Gastrocnemius medialis (tissue), 4 donors: ENCODE data around the gene HNRNPUL1. TPM values are rescaled to one million over a fixed set of nuclear protein-coding genes. Genes with fewer than 3 reads are reported as not detected.

Experiments
- ATAC-seq, 2 donors: fragments of 150-250 bp; one replicate each; pipeline ENCODE4 v1.9.1; 2016
- DNase-seq, 2 donors: peaks; one replicate each; pipeline ENCODE4 v3.0.0-alpha.2; 2019
- H3K27ac ChIP-seq, 4 donors: fragments of 200-600 bp; sonication (generic); 1 replicate in 1 of 4; 2 replicates in 3 of 4; pipeline ENCODE4 v1.5.1; 2016 to 2018; ENCODE audit warnings: mild to moderate bottlenecking in 2 of 4, moderate library complexity in 1 of 4
- H3K27me3 ChIP-seq, 3 donors: fragments of 200-600 bp; sonication (generic) in 2 of 3; 1 replicate in 1 of 3; 2 replicates in 2 of 3; pipeline versions ENCODE4 v1.5.1 to v1.6.0; 2016 to 2019; ENCODE audit warnings: mild to moderate bottlenecking in 1 of 3, moderate library complexity in 1 of 3
- H3K36me3 ChIP-seq, 2 donors: fragments of 200-600 bp; sonication (generic) in 1 of 2; one replicate each; pipeline ENCODE4 v1.5.1; 2017 to 2018
- H3K4me1 ChIP-seq, 2 donors: fragments of 200-600 bp; sonication (generic) in 1 of 2; one replicate each; pipeline ENCODE4 v1.5.1; 2016 to 2017; ENCODE audit warnings: mild to moderate bottlenecking in 2 of 2
- H3K4me3 ChIP-seq, 4 donors: fragments of 200-600 bp; sonication (generic) in 3 of 4; 1 replicate in 1 of 4; 2 replicates in 3 of 4; pipeline ENCODE4 v1.5.1; 2016 to 2019; ENCODE audit warnings: mild to moderate bottlenecking in 2 of 4
- H3K9me3 ChIP-seq, 3 donors: fragments of 200-600 bp; sonication (generic) in 2 of 3; 1 replicate in 1 of 3; 2 replicates in 2 of 3; pipeline ENCODE4 v1.5.1; 2016 to 2019
- POLR2A ChIP-seq, 2 donors: fragments of 450-650 bp; IDR thresholded peaks; one replicate each; pipeline ENCODE4 v1.6.1; 2017; ENCODE audit warnings: antibody characterized with exemption in 2 of 2, mild to moderate bottlenecking in 2 of 2, moderate library complexity in 2 of 2
- in situ Hi-C, 4 donors: fragments of 200-750 bp; cut with MboI; loops; one replicate each; pipeline versions ENCODE4 v1.15.0 to v1.8.0; 2017; ENCODE audit warnings: low sequenced_read_pairs in 4 of 4
- intact Hi-C: fragments of 100-400 bp; cut with DNase I; formaldehyde crosslinking; loops from one replicate; pipeline ENCODE4 v1.15.1; 2023; ENCODE audit warnings: low total_unique reads
- total RNA-seq, 4 donors: library from RNA; depleted of rRNA; stranded (reverse); fragments of >200 nt; gene quantifications; one replicate each; pipeline versions ENCODE4 v1.1.0 to v1.2.3, GENCODE V29; 2016
- TF ChIP-seq, protein P1 (sequence below), 5 experiments: fragments of 450-650 bp in 3 of 5; fragments of 200-600 bp in 2 of 5; sonication (generic) in 2 of 5; IDR thresholded peaks in 4 of 5; conservative IDR thresholded peaks in 1 of 5; 1 replicate in 4 of 5; 2 replicates in 1 of 5; pipeline ENCODE4 v1.5.1; 2016 to 2019; ENCODE audit warnings: antibody characterized with exemption in 5 of 5, mild to moderate bottlenecking in 3 of 5, moderate library complexity in 3 of 5

Gene HNRNPUL1
- total RNA-seq, 4 donors from 2014 or later = 49.5 to 101 (median 92.4) TPM

- no peaks in the 10 kb centered on the region for H3K27me3 ChIP-seq
- peak overlapping the region in 1 of 4 donors; percentile 72 for H3K4me3 ChIP-seq
- in situ Hi-C loops (loop anchor here in 1 of 4 donors (5.0 kb wide), 2 partner anchors 44 to 104 kb away; no protein-coding TSS in a partner anchor), intact Hi-C loops (loop anchor here (1.0 kb wide), 1 partner anchor 13 kb away; no protein-coding TSS in a partner anchor)
- H3K36me3 ChIP-seq = peaks cover 0 to 42% of the 10 kb centered on the region in 2 donors
- no peaks in the 10 kb centered on the region for H3K9me3 ChIP-seq
- H3K27ac ChIP-seq = peak overlapping the region; percentile 88 to 95 (median 93)
- ATAC-seq = no peak
- TF ChIP-seq, protein P1, sequence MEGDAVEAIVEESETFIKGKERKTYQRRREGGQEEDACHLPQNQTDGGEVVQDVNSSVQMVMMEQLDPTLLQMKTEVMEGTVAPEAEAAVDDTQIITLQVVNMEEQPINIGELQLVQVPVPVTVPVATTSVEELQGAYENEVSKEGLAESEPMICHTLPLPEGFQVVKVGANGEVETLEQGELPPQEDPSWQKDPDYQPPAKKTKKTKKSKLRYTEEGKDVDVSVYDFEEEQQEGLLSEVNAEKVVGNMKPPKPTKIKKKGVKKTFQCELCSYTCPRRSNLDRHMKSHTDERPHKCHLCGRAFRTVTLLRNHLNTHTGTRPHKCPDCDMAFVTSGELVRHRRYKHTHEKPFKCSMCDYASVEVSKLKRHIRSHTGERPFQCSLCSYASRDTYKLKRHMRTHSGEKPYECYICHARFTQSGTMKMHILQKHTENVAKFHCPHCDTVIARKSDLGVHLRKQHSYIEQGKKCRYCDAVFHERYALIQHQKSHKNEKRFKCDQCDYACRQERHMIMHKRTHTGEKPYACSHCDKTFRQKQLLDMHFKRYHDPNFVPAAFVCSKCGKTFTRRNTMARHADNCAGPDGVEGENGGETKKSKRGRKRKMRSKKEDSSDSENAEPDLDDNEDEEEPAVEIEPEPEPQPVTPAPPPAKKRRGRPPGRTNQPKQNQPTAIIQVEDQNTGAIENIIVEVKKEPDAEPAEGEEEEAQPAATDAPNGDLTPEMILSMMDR (IDR thresholded peaks at IDR 0.05 in 4 of 5, conservative IDR thresholded peaks at IDR 0.05 in 1 of 5) = no peak
- TF ChIP-seq POLR2A (IDR thresholded peaks at IDR 0.05) = no peak
- peaks cover 35 to 42% of the 10 kb centered on the region in 2 donors for H3K4me1 ChIP-seq
- no peak for DNase-seq
Measured at GRCh38 chr19:41311613-41312012, 47.4 kb downstream of the HNRNPUL1 start.

- H3K27ac ChIP-seq = no peak overlapping the region
- in situ Hi-C loops (no loop called here), intact Hi-C loops (no loop called here)
- no peak overlapping the region for H3K4me3 ChIP-seq
- H3K9me3 ChIP-seq = no peaks in the 10 kb centered on the region
- no peak for ATAC-seq
- no peaks in the 10 kb centered on the region for H3K27me3 ChIP-seq
- H3K36me3 ChIP-seq = peaks cover 3 to 84% of the 10 kb centered on the region in 2 donors
- no peak for DNase-seq
- peaks cover 11 to 13% of the 10 kb centered on the region in 2 donors for H3K4me1 ChIP-seq
- TF ChIP-seq, protein P1 (IDR thresholded peaks at IDR 0.05 in 4 of 5, conservative IDR thresholded peaks at IDR 0.05 in 1 of 5) = no peak
Measured at GRCh38 chr19:41316306-41316920, 52.2 kb downstream of the HNRNPUL1 start.

GRCh38 chr19:41318696-41319499 lies 54.7 kb downstream of the HNRNPUL1 start:
- peaks cover 9 to 10% of the 10 kb centered on the region in 2 donors for H3K4me1 ChIP-seq
- no peak for ATAC-seq
- no peak overlapping the region for H3K27ac ChIP-seq
- in situ Hi-C loops = no loop called here
- peaks cover 3 to 66% of the 10 kb centered on the region in 2 donors for H3K36me3 ChIP-seq
- TF ChIP-seq, protein P1 (IDR thresholded peaks at IDR 0.05 in 4 of 5, conservative IDR thresholded peaks at IDR 0.05 in 1 of 5) = no peak
- TF ChIP-seq POLR2A (IDR thresholded peaks at IDR 0.05) = no peak
- intact Hi-C loops = no loop called here
- no peaks in the 10 kb centered on the region for H3K9me3 ChIP-seq
- DNase-seq = no peak
- no peak overlapping the region for H3K4me3 ChIP-seq
- no peaks in the 10 kb centered on the region for H3K27me3 ChIP-seq

DNA sequence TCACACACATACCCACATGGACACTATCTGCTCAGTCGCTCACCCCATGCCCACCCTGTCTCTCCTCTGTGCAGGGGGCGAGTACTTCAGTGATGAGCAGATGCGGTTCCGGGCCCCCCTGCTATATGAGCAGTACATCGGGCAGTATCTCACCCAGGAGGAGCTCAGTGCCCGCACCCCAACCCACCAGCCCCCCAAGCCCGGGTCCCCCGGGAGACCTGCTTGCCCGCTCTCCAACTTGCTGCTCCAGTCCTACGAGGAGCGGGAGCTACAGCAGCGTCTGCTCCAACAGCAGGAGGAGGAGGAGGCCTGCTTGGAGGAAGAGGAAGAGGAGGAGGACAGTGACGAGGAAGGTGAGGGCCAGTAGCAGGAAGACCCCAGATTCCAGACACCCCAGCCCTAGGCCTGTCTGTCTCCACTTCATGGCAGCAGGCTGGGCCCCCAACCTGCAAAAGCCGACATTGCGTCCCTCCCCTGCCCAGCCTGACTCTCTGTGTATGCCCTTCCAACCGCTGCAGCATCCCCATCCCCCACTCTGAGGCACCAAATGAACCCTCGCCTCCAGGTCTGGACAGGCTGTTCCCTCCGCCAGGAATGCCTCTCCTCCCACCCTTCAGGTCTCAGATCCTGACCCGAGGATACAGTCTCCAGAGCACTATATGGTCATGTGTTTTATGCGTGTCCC lies 55.5 kb downstream of the HNRNPUL1 start:
- Histone ChIP-seq H3K4me3 (no peak overlapping the region), H3K36me3 (peaks cover 3 to 62% of the 10 kb centered on the region in 2 donors), H3K9me3 (no peaks in the 10 kb centered on the region), H3K27ac (no peak overlapping the region), H3K27me3 (no peaks in the 10 kb centered on the region), H3K4me1 (peaks cover 16 to 18% of the 10 kb centered on the region in 2 donors)
- in situ Hi-C loops (no loop called here), intact Hi-C loops (no loop called here)
- DNase-seq = no peak
- ATAC-seq = no peak
- TF ChIP-seq, protein P1 (IDR thresholded peaks at IDR 0.05 in 4 of 5, conservative IDR thresholded peaks at IDR 0.05 in 1 of 5) = no peak
- no peak for TF ChIP-seq POLR2A (IDR thresholded peaks at IDR 0.05)
